ENCODE results near the gene EMC8. TPM values are rescaled to one million over a fixed set of nuclear protein-coding genes. Genes with fewer than 3 reads are reported as not detected.
A peak's percentile ranks its signal among the peaks of the same experiment; 100 is the strongest.

EMC8 gene
- total RNA-seq, 2 donors from 2014 or later: 18.8 to 40.7 TPM

DNA sequence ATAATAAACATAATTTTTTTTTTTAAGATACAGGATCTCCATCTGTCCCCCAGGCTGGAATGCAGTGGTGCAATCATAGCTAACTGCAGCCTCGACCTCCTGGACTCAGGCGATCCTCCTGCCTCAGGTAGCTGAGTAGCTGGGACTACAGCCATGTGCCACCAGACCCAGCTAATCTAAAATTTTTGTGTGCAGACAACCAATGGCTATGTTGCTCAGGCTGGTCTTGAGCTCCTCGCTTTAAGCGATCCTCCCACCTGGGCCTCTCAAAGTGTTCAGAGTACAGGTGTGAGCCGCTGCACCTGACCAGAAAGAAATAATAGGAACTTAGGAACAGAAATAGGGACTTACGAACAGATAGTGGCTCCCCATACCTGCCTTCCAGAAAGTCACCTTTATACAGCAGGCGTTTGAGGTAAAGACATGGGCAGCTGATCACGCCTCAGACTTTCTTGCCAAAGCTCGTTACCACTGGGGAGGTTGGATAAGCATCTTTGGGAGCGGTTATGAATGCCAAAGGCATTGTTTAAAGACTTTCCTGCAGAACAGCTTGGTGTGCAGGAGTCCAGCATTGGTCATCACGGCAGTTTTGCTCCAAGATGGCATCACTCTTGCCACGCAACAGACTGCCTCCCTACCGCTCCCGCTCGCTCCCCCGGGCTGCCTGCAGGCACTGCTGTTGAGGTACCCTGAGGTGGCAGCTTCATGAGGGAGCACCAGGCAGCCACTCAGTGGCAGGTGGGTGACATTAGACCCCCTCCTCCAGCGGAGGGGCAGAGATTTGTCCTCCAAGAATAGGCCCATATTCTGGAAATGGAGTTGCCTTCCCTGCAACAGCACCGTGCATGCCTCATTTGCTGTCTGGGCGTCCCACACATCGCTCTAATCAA, 13.7 kb upstream of the EMC8 start:
- Histone ChIP-seq H3K36me3 (no peaks in the 10 kb centered on the region), H3K4me1 (no peaks in the 10 kb centered on the region), H3K27me3 (no peaks in the 10 kb centered on the region), H3K27ac (no peak overlapping the region), H3K9me3 (no peaks in the 10 kb centered on the region), H3K4me3 (no peak overlapping the region)
- DNase-seq (ENCODE audit: low spot score): no peak
- TF ChIP-seq, protein P1, sequence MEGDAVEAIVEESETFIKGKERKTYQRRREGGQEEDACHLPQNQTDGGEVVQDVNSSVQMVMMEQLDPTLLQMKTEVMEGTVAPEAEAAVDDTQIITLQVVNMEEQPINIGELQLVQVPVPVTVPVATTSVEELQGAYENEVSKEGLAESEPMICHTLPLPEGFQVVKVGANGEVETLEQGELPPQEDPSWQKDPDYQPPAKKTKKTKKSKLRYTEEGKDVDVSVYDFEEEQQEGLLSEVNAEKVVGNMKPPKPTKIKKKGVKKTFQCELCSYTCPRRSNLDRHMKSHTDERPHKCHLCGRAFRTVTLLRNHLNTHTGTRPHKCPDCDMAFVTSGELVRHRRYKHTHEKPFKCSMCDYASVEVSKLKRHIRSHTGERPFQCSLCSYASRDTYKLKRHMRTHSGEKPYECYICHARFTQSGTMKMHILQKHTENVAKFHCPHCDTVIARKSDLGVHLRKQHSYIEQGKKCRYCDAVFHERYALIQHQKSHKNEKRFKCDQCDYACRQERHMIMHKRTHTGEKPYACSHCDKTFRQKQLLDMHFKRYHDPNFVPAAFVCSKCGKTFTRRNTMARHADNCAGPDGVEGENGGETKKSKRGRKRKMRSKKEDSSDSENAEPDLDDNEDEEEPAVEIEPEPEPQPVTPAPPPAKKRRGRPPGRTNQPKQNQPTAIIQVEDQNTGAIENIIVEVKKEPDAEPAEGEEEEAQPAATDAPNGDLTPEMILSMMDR (IDR thresholded peaks at IDR 0.05): no peak

DNA sequence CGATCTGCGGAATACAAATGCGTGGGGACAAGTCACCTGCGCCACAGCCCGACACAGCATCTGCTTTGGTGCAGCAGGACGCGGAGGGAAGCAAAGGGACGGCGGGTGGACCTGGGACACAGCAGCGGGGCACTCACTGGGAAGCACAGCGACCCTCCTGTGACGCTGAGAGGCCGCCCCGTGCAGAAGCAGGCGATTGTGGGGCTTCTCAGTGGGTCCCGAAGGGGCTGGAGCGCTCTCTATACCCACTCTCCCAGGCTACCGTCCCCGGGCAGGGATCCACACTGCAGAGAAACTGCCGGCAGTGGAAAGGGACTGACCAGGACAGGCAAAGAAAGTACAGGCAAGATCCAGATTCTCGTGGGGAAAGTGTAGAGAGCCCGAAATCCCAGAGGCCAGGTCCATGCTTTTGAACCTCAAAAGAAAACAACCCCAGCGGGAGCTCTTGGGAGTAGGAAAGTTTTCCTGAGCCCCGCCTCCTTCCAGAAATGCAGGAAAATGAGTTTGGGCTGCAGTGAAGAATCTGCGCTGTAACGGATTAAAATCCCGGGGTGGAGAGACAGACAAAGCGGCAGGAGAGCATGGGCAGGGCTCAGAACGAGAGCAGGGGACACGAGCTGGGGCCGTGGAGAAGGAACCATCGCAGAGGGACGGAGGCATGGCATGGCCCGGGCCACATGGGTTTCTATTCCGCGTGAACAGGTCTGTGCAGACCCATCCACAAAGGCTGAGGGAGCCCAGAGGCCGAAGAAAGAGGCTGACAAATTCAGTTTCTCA, 12.9 kb upstream of the EMC8 start:
- Histone ChIP-seq H3K4me3 (peak overlapping the region in 1 of 2 donors; percentile 17), H3K36me3 (peaks cover under 1% of the 10 kb centered on the region), H3K27me3 (no peaks in the 10 kb centered on the region), H3K4me1 (no peaks in the 10 kb centered on the region), H3K9me3 (no peaks in the 10 kb centered on the region), H3K27ac (no peak overlapping the region)
- DNase-seq (ENCODE audit: low spot score): no peak
- TF ChIP-seq, protein P1 (IDR thresholded peaks at IDR 0.05): no peak

DNA sequence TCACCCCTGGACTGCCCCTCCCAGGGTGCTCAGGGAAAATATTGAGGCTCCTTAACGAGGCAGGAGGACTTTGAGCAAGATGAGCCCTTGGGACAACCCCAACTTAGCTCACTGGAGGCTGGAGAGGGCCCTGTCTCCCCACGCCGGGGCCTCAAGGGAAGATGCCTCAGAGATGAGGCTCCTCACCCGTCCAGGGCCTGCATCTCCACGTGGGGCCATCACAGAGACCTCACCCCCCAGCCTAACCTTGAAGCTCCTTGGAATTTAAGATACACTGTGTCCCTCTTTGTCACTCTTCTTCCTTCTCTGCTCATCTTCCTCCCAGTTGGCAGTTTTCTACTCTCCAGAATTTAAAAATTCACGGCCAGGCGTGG, 11.4 kb upstream of the EMC8 start:
- Histone ChIP-seq H3K27ac (no peak overlapping the region), H3K36me3 (peaks cover 15% of the 10 kb centered on the region), H3K9me3 (no peaks in the 10 kb centered on the region), H3K27me3 (no peaks in the 10 kb centered on the region), H3K4me1 (no peaks in the 10 kb centered on the region), H3K4me3 (no peak overlapping the region)
- TF ChIP-seq, protein P1 (IDR thresholded peaks at IDR 0.05): no peak
- no peak for DNase-seq (ENCODE audit: low spot score)

DNA sequence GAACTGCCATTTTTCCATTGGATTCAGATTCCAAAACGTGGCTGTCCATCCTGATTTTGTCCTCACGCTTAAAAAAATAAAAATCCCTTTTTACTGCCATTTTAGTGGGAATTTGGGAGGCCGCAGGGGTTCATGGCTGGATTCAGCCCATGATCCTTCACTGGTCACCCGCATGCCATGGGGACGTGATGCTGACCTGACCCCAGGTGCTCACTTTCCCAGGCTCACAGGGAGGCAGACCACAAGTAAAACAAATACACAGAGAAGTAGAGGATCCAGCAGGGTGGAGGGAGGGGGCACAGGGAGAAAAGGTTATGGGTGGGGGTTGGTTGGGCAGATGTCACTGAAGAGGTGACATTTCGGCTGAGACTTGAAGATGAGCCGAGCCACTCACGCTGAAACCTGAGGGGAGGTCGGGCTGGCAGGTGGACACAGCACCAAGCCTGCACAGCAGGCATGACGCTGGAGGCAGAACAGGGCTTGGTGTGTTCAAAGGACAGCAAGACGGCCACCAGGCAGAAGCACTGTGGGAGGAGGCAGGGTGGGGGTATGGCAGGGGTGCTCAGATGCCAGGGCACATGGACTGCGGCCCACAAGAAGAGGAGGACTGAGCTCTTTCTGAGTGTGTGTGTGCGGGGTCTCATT, 10.9 kb upstream of the EMC8 start:
- no peak for DNase-seq (ENCODE audit: low spot score)
- H3K36me3 ChIP-seq: peaks cover 20% of the 10 kb centered on the region
- no peaks in the 10 kb centered on the region for H3K4me1 ChIP-seq
- no peaks in the 10 kb centered on the region for H3K9me3 ChIP-seq
- no peak overlapping the region for H3K27ac ChIP-seq
- no peaks in the 10 kb centered on the region for H3K27me3 ChIP-seq
- no peak overlapping the region for H3K4me3 ChIP-seq
- TF ChIP-seq, protein P1 (IDR thresholded peaks at IDR 0.05): no peak

DNA sequence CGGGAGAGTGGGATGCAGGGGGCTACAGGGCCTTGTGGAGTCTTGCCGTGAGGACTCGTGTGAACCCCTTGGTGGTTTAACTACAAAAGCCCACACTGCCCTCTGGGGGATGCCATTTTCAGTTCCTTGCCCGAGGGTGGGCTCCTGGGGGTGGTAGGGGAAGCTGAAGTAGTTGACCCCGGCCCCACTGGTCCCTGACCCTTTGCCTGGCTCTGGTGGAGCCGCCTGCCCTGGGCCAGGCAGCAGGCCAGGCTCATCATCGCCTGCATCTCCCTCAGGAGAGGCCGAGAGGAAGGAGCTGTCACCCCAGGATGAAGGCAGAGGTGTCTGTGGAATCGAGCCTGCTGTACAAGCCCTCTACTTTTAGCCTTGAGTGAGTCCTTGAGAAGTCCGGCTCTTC, 10.3 kb upstream of the EMC8 start:
- TF ChIP-seq, protein P1 (IDR thresholded peaks at IDR 0.05): no peak
- Histone ChIP-seq H3K36me3 (peaks cover 26% of the 10 kb centered on the region), H3K9me3 (no peaks in the 10 kb centered on the region), H3K4me1 (no peaks in the 10 kb centered on the region), H3K27ac (no peak overlapping the region), H3K27me3 (no peaks in the 10 kb centered on the region), H3K4me3 (no peak overlapping the region)
- no peak for DNase-seq (ENCODE audit: low spot score)
